H9 (cell line): ENCODE data around the gene RFX8. TPM values are rescaled to one million over a fixed set of nuclear protein-coding genes. Genes with fewer than 3 reads are reported as not detected.

Experiments
- DNase-seq: peaks from one replicate; pipeline ENCODE4 v3.0.0-alpha.2; 2017
- H2AFZ ChIP-seq: one replicate; pipeline ENCODE4 v1.6.1; 2013; ENCODE audit warnings: mild to moderate bottlenecking, low read length, control low read depth, moderate library complexity
- H2AK5ac ChIP-seq: 2 replicates; pipeline ENCODE4 v1.6.1; 2013; ENCODE audit warnings: low read length, control low read depth, mixed read lengths; ENCODE audit not compliant: insufficient read length
- H2BK120ac ChIP-seq: one replicate; pipeline ENCODE4 v1.6.1; 2013; ENCODE audit warnings: low read depth, mild to moderate bottlenecking, low read length, control low read depth, inconsistent platforms; ENCODE audit not compliant: poor library complexity, severe bottlenecking
- H2BK12ac ChIP-seq: 2 replicates; pipeline ENCODE4 v1.6.1; 2013; ENCODE audit warnings: low read length, control low read depth, mixed read lengths, low read depth; ENCODE audit not compliant: insufficient read length
- H2BK15ac ChIP-seq: 2 replicates; pipeline ENCODE4 v1.6.1; 2013; ENCODE audit warnings: low read depth, low read length, control low read depth
- H2BK20ac ChIP-seq: one replicate; pipeline ENCODE4 v1.6.1; 2013; ENCODE audit warnings: low read depth, mild to moderate bottlenecking, low read length, control low read depth, inconsistent platforms; ENCODE audit not compliant: poor library complexity, severe bottlenecking
- H2BK5ac ChIP-seq: 2 replicates; pipeline ENCODE4 v1.6.1; 2013; ENCODE audit warnings: low read length, control low read depth, mixed read lengths; ENCODE audit not compliant: insufficient read length
- H3K14ac ChIP-seq: 2 replicates; pipeline ENCODE4 v1.6.1; 2013; ENCODE audit warnings: low read length, control low read depth; ENCODE audit not compliant: insufficient read depth
- H3K18ac ChIP-seq: 2 replicates; pipeline ENCODE4 v1.6.1; 2013; ENCODE audit warnings: low read depth, mild to moderate bottlenecking, mixed read lengths, low read length, control low read depth; ENCODE audit not compliant: insufficient read length
- H3K23ac ChIP-seq: 2 replicates; pipeline ENCODE4 v1.6.1; 2013; ENCODE audit warnings: low read length, control low read depth, mixed read lengths, low read depth; ENCODE audit not compliant: insufficient read length
- H3K23me2 ChIP-seq: 2 replicates; pipeline ENCODE4 v1.6.1; 2013; ENCODE audit warnings: low read depth, mild to moderate bottlenecking, mixed read lengths, low read length, control low read depth; ENCODE audit not compliant: insufficient read length, poor library complexity, severe bottlenecking
- H3K27ac ChIP-seq: 2 replicates; pipeline ENCODE4 v1.5.1; 2013; ENCODE audit warnings: low read length, control low read depth, mixed read lengths, low read depth; ENCODE audit not compliant: insufficient read length
- H3K27me3 ChIP-seq: 2 replicates; pipeline ENCODE4 v1.6.1; 2013; ENCODE audit warnings: low read length, control low read depth, inconsistent platforms; ENCODE audit not compliant: insufficient read depth
- H3K4ac ChIP-seq: 2 replicates; pipeline ENCODE4 v1.6.1; 2013; ENCODE audit warnings: low read depth, mild to moderate bottlenecking, control low read depth, inconsistent platforms, low read length, moderate library complexity
- H3K4me1 ChIP-seq: 2 replicates; pipeline ENCODE4 v1.6.1; 2013; ENCODE audit warnings: low read length, control low read depth, inconsistent platforms; ENCODE audit not compliant: insufficient read depth
- H3K4me2 ChIP-seq: 2 replicates; pipeline ENCODE4 v1.6.1; 2013; ENCODE audit warnings: low read length, control low read depth, mixed read lengths; ENCODE audit not compliant: insufficient read length, insufficient read depth
- H3K56ac ChIP-seq: 2 replicates; pipeline ENCODE4 v1.6.1; 2013; ENCODE audit warnings: low read depth, mild to moderate bottlenecking, mixed read lengths, low read length, control low read depth; ENCODE audit not compliant: insufficient read length
- H3K79me1 ChIP-seq: 2 replicates; pipeline ENCODE4 v1.6.1; 2013; ENCODE audit warnings: low read depth, mild to moderate bottlenecking, moderate library complexity, low read length, control low read depth, inconsistent platforms; ENCODE audit not compliant: insufficient read depth, poor library complexity, severe bottlenecking
- H3K79me2 ChIP-seq: 2 replicates; pipeline ENCODE4 v1.6.1; 2013; ENCODE audit warnings: low read length, control low read depth, inconsistent platforms; ENCODE audit not compliant: insufficient read depth
- H3K9ac ChIP-seq: 2 replicates; pipeline ENCODE4 v1.6.1; 2013; ENCODE audit warnings: low read length, control low read depth, mixed read lengths; ENCODE audit not compliant: insufficient read length; ENCODE audit errors: extremely low read depth
- H3K9me3 ChIP-seq: one replicate; pipeline ENCODE4 v1.6.1; 2013; ENCODE audit warnings: low read depth, low read length, inconsistent platforms; ENCODE audit not compliant: control insufficient read depth
- H3T11ph ChIP-seq: one replicate; pipeline ENCODE4 v1.6.1; 2013; ENCODE audit warnings: mild to moderate bottlenecking, low read length, control low read depth, inconsistent platforms
- H4K20me1 ChIP-seq: one replicate; pipeline ENCODE4 v1.6.1; 2013; ENCODE audit not compliant: control insufficient read depth, insufficient read length, insufficient read depth
- H4K5ac ChIP-seq: 2 replicates; pipeline ENCODE4 v1.6.1; 2013; ENCODE audit warnings: low read depth, mild to moderate bottlenecking, mixed read lengths, low read length, control low read depth; ENCODE audit not compliant: insufficient read length
- H4K8ac ChIP-seq: replicated peaks from 2 replicates; pipeline ENCODE4 v1.6.1; 2013; ENCODE audit warnings: low read length, control low read depth, mixed read lengths, low read depth; ENCODE audit not compliant: insufficient read length
- H4K91ac ChIP-seq: 2 replicates; pipeline ENCODE4 v1.6.1; 2013; ENCODE audit warnings: low read depth, mild to moderate bottlenecking, moderate library complexity, mixed read lengths, low read length, control low read depth; ENCODE audit not compliant: insufficient read length
- H3K27ac Mint-ChIP-seq, 3 experiments: 2 replicates in 2 of 3; 3 replicates in 1 of 3; pipeline ENCODE4 v1.8.0; 2020 to 2021; ENCODE audit warnings: mixed read lengths in 3 of 3, mild to moderate bottlenecking in 1 of 3, moderate library complexity in 1 of 3
- H3K27me3 Mint-ChIP-seq: 2 replicates; pipeline ENCODE4 v1.8.0; 2021; ENCODE audit warnings: low read depth, mild to moderate bottlenecking, moderate library complexity, mixed read lengths
- H3K36me3 Mint-ChIP-seq, 3 experiments: 2 replicates in 2 of 3; 3 replicates in 1 of 3; pipeline ENCODE4 v1.8.0; 2020 to 2021; ENCODE audit warnings: low read depth in 3 of 3, mixed read lengths in 3 of 3; ENCODE audit not compliant: insufficient read depth in 1 of 3
- H3K4me1 Mint-ChIP-seq, 2 experiments: 2 replicates each; pipeline ENCODE4 v1.8.0; 2020; ENCODE audit warnings: mixed read lengths in 2 of 2
- H3K4me3 Mint-ChIP-seq, 2 experiments: 2 replicates in 1 of 2; 3 replicates in 1 of 2; pipeline ENCODE4 v1.8.0; 2020 to 2021; ENCODE audit warnings: mild to moderate bottlenecking in 2 of 2, mixed read lengths in 2 of 2, moderate library complexity in 1 of 2
- H3K9me3 Mint-ChIP-seq, 2 experiments: 2 replicates in 1 of 2; 3 replicates in 1 of 2; pipeline ENCODE4 v1.8.0; 2020; ENCODE audit warnings: mild to moderate bottlenecking in 2 of 2, mixed read lengths in 2 of 2, moderate library complexity in 1 of 2
- WGBS: extraction: QIAGEN DNeasy Blood & Tissue Kit; methylation state at CpG from one replicate; pipeline ENCODE4 v1.1.7; 2013; ENCODE audit warnings: missing lambda C conversion rate, low lambda C conversion rate, mixed read lengths; ENCODE audit not compliant: insufficient read length; ENCODE audit errors: extremely low coverage; 5-methylcytosine and 5-hydroxymethylcytosine counted together
- total RNA-seq: library from RNA; stranded (reverse); gene quantifications from 2 replicates; pipeline ENCODE4 v1.2.1, GENCODE V29; 2021
- TF ChIP-seq, protein P1 (sequence below): fragments of 200-600 bp; sonication (generic); conservative IDR thresholded peaks from 3 replicates; pipeline ENCODE4 v1.8.0; 2021; ENCODE audit warnings: antibody characterized with exemption, mild to moderate bottlenecking

The RFX8 gene
- total RNA-seq, 1 experiment from 2014 or later, result 0.22 TPM

DNA sequence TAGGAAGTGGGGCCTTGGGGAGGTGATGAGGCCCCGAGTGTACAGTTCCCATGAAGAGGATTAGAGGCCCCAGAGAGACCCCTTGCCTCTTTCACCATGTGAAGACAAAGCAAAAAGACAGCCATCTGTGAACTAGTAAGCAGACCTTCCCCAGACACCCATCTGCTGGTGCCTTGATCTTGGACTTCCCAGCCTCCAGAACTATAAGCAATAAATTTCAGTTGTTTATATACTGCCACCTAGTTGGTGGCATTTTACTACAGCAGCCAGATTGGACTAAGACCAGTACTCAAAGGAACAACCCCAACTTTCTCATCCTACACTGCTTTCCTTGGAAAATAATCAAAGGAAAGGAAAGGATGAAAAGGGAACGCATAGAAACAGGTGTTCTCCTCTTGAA lies 59.7 kb downstream of the RFX8 start:
- Histone ChIP-seq H3K23ac (no peak overlapping the region), H2AFZ (no peak overlapping the region), H4K8ac (no peak overlapping the region), H2BK12ac (no peak overlapping the region), H3K23me2 (no peaks in the 10 kb centered on the region), H3K4me1 (no peaks in the 10 kb centered on the region), H3K9ac (no peak overlapping the region), H3K27me3 (no peaks in the 10 kb centered on the region), H3K56ac (no peak overlapping the region), H2BK120ac (no peak overlapping the region), H3K79me2 (no peaks in the 10 kb centered on the region), H2BK15ac (no peak overlapping the region), H3K4ac (no peak overlapping the region), H3K27ac (no peak overlapping the region), H3K79me1 (no peaks in the 10 kb centered on the region), H2BK20ac (no peak overlapping the region), H3K18ac (no peak overlapping the region), H2BK5ac (no peak overlapping the region), H2AK5ac (no peak overlapping the region), H3K4me2 (no peak overlapping the region), H3K14ac (no peak overlapping the region), H4K91ac (no peak overlapping the region), H4K20me1 (no peaks in the 10 kb centered on the region), H3K9me3 (no peaks in the 10 kb centered on the region), H3T11ph (no peak overlapping the region), H4K5ac (no peak overlapping the region)
- Mint-ChIP-seq H3K27me3 (no peaks in the 10 kb centered on the region; the same call in 1 of the 2 replicates), H3K9me3 (peaks cover 8 to 10% of the 10 kb centered on the region in 2 experiments), H3K36me3 (peaks cover 0 to 9% (median 0%) of the 10 kb centered on the region in 3 experiments; a peak in 1 of 7 replicates), H3K4me3 (no peak overlapping the region), H3K27ac (no peak overlapping the region), H3K4me1 (peaks cover 11 to 13% of the 10 kb centered on the region in 2 experiments)
- WGBS, result no CpG with 5 or more reads among the region's 2 CpGs
- DNase-seq, result no peak
- TF ChIP-seq, protein P1, sequence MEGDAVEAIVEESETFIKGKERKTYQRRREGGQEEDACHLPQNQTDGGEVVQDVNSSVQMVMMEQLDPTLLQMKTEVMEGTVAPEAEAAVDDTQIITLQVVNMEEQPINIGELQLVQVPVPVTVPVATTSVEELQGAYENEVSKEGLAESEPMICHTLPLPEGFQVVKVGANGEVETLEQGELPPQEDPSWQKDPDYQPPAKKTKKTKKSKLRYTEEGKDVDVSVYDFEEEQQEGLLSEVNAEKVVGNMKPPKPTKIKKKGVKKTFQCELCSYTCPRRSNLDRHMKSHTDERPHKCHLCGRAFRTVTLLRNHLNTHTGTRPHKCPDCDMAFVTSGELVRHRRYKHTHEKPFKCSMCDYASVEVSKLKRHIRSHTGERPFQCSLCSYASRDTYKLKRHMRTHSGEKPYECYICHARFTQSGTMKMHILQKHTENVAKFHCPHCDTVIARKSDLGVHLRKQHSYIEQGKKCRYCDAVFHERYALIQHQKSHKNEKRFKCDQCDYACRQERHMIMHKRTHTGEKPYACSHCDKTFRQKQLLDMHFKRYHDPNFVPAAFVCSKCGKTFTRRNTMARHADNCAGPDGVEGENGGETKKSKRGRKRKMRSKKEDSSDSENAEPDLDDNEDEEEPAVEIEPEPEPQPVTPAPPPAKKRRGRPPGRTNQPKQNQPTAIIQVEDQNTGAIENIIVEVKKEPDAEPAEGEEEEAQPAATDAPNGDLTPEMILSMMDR, result no peak
